ENCODE results near the gene EFNA5.
"Not testable (repeated sequence)": the region's sequence is repeated elsewhere in the genome, so short reads cannot be mapped to it uniquely, and the experiment has no call there.

EFNA5 gene

GRCh38 chr5:107496466-107496865, 174.3 kb downstream of the EFNA5 start:
- H3K9me3 Mint-ChIP-seq = no peaks in the 10 kb centered on the region
- H3K36me3 Mint-ChIP-seq (ENCODE audit: low read depth) = no peaks in the 10 kb centered on the region
- H3K4me3 Mint-ChIP-seq = no peak overlapping the region
- no peak overlapping the region for H3K27ac Mint-ChIP-seq
- H3K27me3 Mint-ChIP-seq (ENCODE audit: low read depth) = no peaks in the 10 kb centered on the region
- no peaks in the 10 kb centered on the region for H3K4me1 Mint-ChIP-seq (ENCODE audit: low read depth)

GRCh38 chr5:107494129-107494528, 176.6 kb downstream of the EFNA5 start:
- H3K27me3 Mint-ChIP-seq (ENCODE audit: low read depth); H3K36me3 Mint-ChIP-seq (ENCODE audit: low read depth); H3K4me1 Mint-ChIP-seq (ENCODE audit: low read depth); H3K4me3 Mint-ChIP-seq; H3K9me3 Mint-ChIP-seq; H3K27ac Mint-ChIP-seq: not testable (repeated sequence)

GRCh38 chr5:107487056-107487542, 183.6 kb downstream of the EFNA5 start:
- Mint-ChIP-seq H3K4me1 (ENCODE audit: low read depth) (peaks cover 12% of the 10 kb centered on the region), H3K9me3 (peaks cover 6% of the 10 kb centered on the region), H3K36me3 (ENCODE audit: low read depth) (peaks cover 4% of the 10 kb centered on the region), H3K27me3 (ENCODE audit: low read depth) (peaks cover 12% of the 10 kb centered on the region), H3K4me3 (no peak overlapping the region), H3K27ac (no peak overlapping the region)

GRCh38 chr5:107486489-107486888, 184.2 kb downstream of the EFNA5 start:
- H3K9me3 Mint-ChIP-seq = peaks cover 6% of the 10 kb centered on the region
- H3K36me3 Mint-ChIP-seq (ENCODE audit: low read depth) = peaks cover 4% of the 10 kb centered on the region
- peaks cover 12% of the 10 kb centered on the region for H3K4me1 Mint-ChIP-seq (ENCODE audit: low read depth)
- H3K4me3 Mint-ChIP-seq = no peak overlapping the region
- peaks cover 12% of the 10 kb centered on the region for H3K27me3 Mint-ChIP-seq (ENCODE audit: low read depth)
- no peak overlapping the region for H3K27ac Mint-ChIP-seq

GRCh38 chr5:107485184-107485583, 185.6 kb downstream of the EFNA5 start:
- Mint-ChIP-seq H3K9me3 (peaks cover 6% of the 10 kb centered on the region), H3K4me1 (ENCODE audit: low read depth) (peaks cover 12% of the 10 kb centered on the region), H3K36me3 (ENCODE audit: low read depth) (peaks cover 4% of the 10 kb centered on the region), H3K27ac (no peak overlapping the region), H3K4me3 (no peak overlapping the region), H3K27me3 (ENCODE audit: low read depth) (peaks cover 17% of the 10 kb centered on the region)

- Mint-ChIP-seq H3K4me3 (no peak overlapping the region), H3K27ac (no peak overlapping the region), H3K9me3 (peaks cover 6% of the 10 kb centered on the region), H3K27me3 (ENCODE audit: low read depth) (peaks cover 16% of the 10 kb centered on the region), H3K36me3 (ENCODE audit: low read depth) (peaks cover 4% of the 10 kb centered on the region), H3K4me1 (ENCODE audit: low read depth) (peaks cover 12% of the 10 kb centered on the region)
Measured at GRCh38 chr5:107484281-107484680, 186.5 kb downstream of the EFNA5 start.

- Mint-ChIP-seq H3K27ac (no peak overlapping the region), H3K4me3 (no peak overlapping the region), H3K36me3 (ENCODE audit: low read depth) (peaks cover 4% of the 10 kb centered on the region), H3K9me3 (peaks cover 6% of the 10 kb centered on the region), H3K27me3 (ENCODE audit: low read depth) (peaks cover 16% of the 10 kb centered on the region), H3K4me1 (ENCODE audit: low read depth) (peaks cover 12% of the 10 kb centered on the region)
Measured at GRCh38 chr5:107483231-107484024, 187.3 kb downstream of the EFNA5 start.

GRCh38 chr5:107478068-107478641, 192.6 kb downstream of the EFNA5 start:
- no peaks in the 10 kb centered on the region for H3K9me3 Mint-ChIP-seq
- H3K36me3 Mint-ChIP-seq (ENCODE audit: low read depth) = no peaks in the 10 kb centered on the region
- no peak overlapping the region for H3K4me3 Mint-ChIP-seq
- H3K27ac Mint-ChIP-seq = no peak overlapping the region
- H3K4me1 Mint-ChIP-seq (ENCODE audit: low read depth) = peaks cover 4% of the 10 kb centered on the region
- peaks cover 11% of the 10 kb centered on the region for H3K27me3 Mint-ChIP-seq (ENCODE audit: low read depth)

- Mint-ChIP-seq H3K27me3 (ENCODE audit: low read depth) (peaks cover 11% of the 10 kb centered on the region), H3K4me1 (ENCODE audit: low read depth) (peaks cover 4% of the 10 kb centered on the region), H3K4me3 (no peak overlapping the region), H3K9me3 (no peaks in the 10 kb centered on the region), H3K27ac (no peak overlapping the region), H3K36me3 (ENCODE audit: low read depth) (no peaks in the 10 kb centered on the region)
Measured at GRCh38 chr5:107477492-107477891, 193.2 kb downstream of the EFNA5 start.

- Mint-ChIP-seq H3K4me3 (no peak overlapping the region), H3K36me3 (ENCODE audit: low read depth) (no peaks in the 10 kb centered on the region), H3K9me3 (no peaks in the 10 kb centered on the region), H3K27ac (peak overlapping the region; percentile 49), H3K4me1 (ENCODE audit: low read depth) (peaks cover 4% of the 10 kb centered on the region), H3K27me3 (ENCODE audit: low read depth) (peaks cover 11% of the 10 kb centered on the region)
Measured at GRCh38 chr5:107476783-107477182, 194.0 kb downstream of the EFNA5 start.

GRCh38 chr5:107474716-107475489, 195.8 kb downstream of the EFNA5 start:
- H3K4me1 Mint-ChIP-seq (ENCODE audit: low read depth) = peaks cover 4% of the 10 kb centered on the region
- no peaks in the 10 kb centered on the region for H3K36me3 Mint-ChIP-seq (ENCODE audit: low read depth)
- no peak overlapping the region for H3K4me3 Mint-ChIP-seq
- H3K9me3 Mint-ChIP-seq = no peaks in the 10 kb centered on the region
- peaks cover 3% of the 10 kb centered on the region for H3K27me3 Mint-ChIP-seq (ENCODE audit: low read depth)
- no peak overlapping the region for H3K27ac Mint-ChIP-seq

GRCh38 chr5:107474361-107474715, 196.4 kb downstream of the EFNA5 start:
- Mint-ChIP-seq H3K36me3 (ENCODE audit: low read depth) (no peaks in the 10 kb centered on the region), H3K4me3 (no peak overlapping the region), H3K27me3 (ENCODE audit: low read depth) (peaks cover 3% of the 10 kb centered on the region), H3K4me1 (ENCODE audit: low read depth) (peaks cover 8% of the 10 kb centered on the region), H3K27ac (no peak overlapping the region), H3K9me3 (no peaks in the 10 kb centered on the region)

GRCh38 chr5:107472620-107473064, 198.1 kb downstream of the EFNA5 start:
- Mint-ChIP-seq H3K36me3 (ENCODE audit: low read depth) (no peaks in the 10 kb centered on the region), H3K4me3 (no peak overlapping the region), H3K9me3 (no peaks in the 10 kb centered on the region), H3K27me3 (ENCODE audit: low read depth) (peaks cover 3% of the 10 kb centered on the region), H3K27ac (no peak overlapping the region), H3K4me1 (ENCODE audit: low read depth) (peaks cover 9% of the 10 kb centered on the region)

- H3K4me3 Mint-ChIP-seq = no peak overlapping the region
- peaks cover 5% of the 10 kb centered on the region for H3K4me1 Mint-ChIP-seq (ENCODE audit: low read depth)
- H3K27me3 Mint-ChIP-seq (ENCODE audit: low read depth) = no peaks in the 10 kb centered on the region
- no peak overlapping the region for H3K27ac Mint-ChIP-seq
- no peaks in the 10 kb centered on the region for H3K9me3 Mint-ChIP-seq
- H3K36me3 Mint-ChIP-seq (ENCODE audit: low read depth) = no peaks in the 10 kb centered on the region
Measured at GRCh38 chr5:107470295-107470582, 200.5 kb downstream of the EFNA5 start.
